SK-N-SH (cell line): ENCODE results near the gene HACE1. TPM values are rescaled to one million over a fixed set of nuclear protein-coding genes. Genes with fewer than 3 reads are reported as not detected.

Experiments
- CTCF ChIA-PET: fragments of 300-600, 350-600 bp; formaldehyde crosslinking; extraction: SDS; loops from one replicate; lab custom pipeline; 2021; lab: Yijun Ruan, JAX
- POLR2A ChIA-PET: fragments of 350-600 bp; sonication (Branson Sonifier 250); formaldehyde crosslinking; extraction: SDS; loops from one replicate; lab custom pipeline; 2020; ENCODE audit warnings: antibody characterized with exemption, inconsistent platforms; lab: Yijun Ruan, JAX
- DNase-seq: peaks from one replicate; pipeline ENCODE4 v3.0.0; 2012
- H2AFZ ChIP-seq: fragments of 200-600 bp; sonication (generic); 2 replicates; pipeline ENCODE4 v1.8.1; 2016; ENCODE audit warnings: antibody characterized with exemption, mild to moderate bottlenecking, low read depth
- H3F3A ChIP-seq: fragments of 200-600 bp; sonication (generic); replicated peaks from 2 replicates; pipeline ENCODE3; 2016; ENCODE audit warnings: antibody characterized with exemption, mild to moderate bottlenecking; ENCODE audit not compliant: insufficient read depth
- H3K27ac ChIP-seq, 2 experiments: fragments of 200-500 bp in 1 of 2; fragments of 200-600 bp in 1 of 2; sonication (Bioruptor generic) in 1 of 2; sonication (generic), shearing (Covaris generic) in 1 of 2; 2 replicates each; pipeline versions ENCODE4 v1.5.1 to v1.6.1; 2014 to 2016; ENCODE audit warnings: low read depth in 2 of 2, inconsistent platforms in 1 of 2, low read length in 1 of 2, mild to moderate bottlenecking in 1 of 2, mixed read lengths in 1 of 2
- H3K27me3 ChIP-seq: fragments of 200-600 bp; sonication (generic), shearing (Covaris generic); 2 replicates; pipeline ENCODE4 v1.6.1; 2016; ENCODE audit warnings: mixed run types; ENCODE audit not compliant: insufficient read depth
- H3K36me3 ChIP-seq, 2 experiments: fragments of 200-500 bp in 1 of 2; fragments of 200-600 bp in 1 of 2; sonication (Bioruptor generic) in 1 of 2; sonication (generic) in 1 of 2; replicated peaks in 1 of 2; 2 replicates each; pipeline versions ENCODE3 to v1.5.1; 2014 to 2016; ENCODE audit warnings: low read length in 1 of 2, mild to moderate bottlenecking in 1 of 2; ENCODE audit not compliant: insufficient read depth in 2 of 2, control insufficient read depth in 1 of 2
- H3K4me1 ChIP-seq, 2 experiments: fragments of 200-500 bp in 1 of 2; fragments of 200-600 bp in 1 of 2; sonication (Bioruptor generic) in 1 of 2; sonication (generic), shearing (Covaris generic) in 1 of 2; 2 replicates each; pipeline versions ENCODE4 v1.5.1 to v1.6.1; 2014 to 2016; ENCODE audit warnings: low read depth in 1 of 2, low read length in 1 of 2, mixed run types in 1 of 2; ENCODE audit not compliant: insufficient read depth in 2 of 2, control insufficient read depth in 1 of 2
- H3K4me2 ChIP-seq: fragments of 200-600 bp; sonication (generic), shearing (Covaris generic); 2 replicates; pipeline ENCODE4 v1.6.1; 2017; ENCODE audit warnings: mixed run types
- H3K4me3 ChIP-seq, 2 experiments: fragments of 200-500 bp in 1 of 2; fragments of 200-600 bp in 1 of 2; sonication (Bioruptor generic) in 1 of 2; sonication (generic), shearing (Covaris generic) in 1 of 2; 2 replicates each; pipeline versions ENCODE4 v1.5.1 to v1.8.1; 2014 to 2016; ENCODE audit warnings: low read depth in 2 of 2, inconsistent platforms in 1 of 2, low read length in 1 of 2, mild to moderate bottlenecking in 1 of 2, mixed read lengths in 1 of 2, moderate library complexity in 1 of 2
- H3K79me2 ChIP-seq: fragments of 200-600 bp; sonication (generic); 2 replicates; pipeline ENCODE4 v1.8.1; 2017; ENCODE audit warnings: mild to moderate bottlenecking; ENCODE audit not compliant: insufficient read depth
- H3K9ac ChIP-seq: fragments of 200-600 bp; sonication (generic); 2 replicates; pipeline ENCODE4 v1.6.1; 2017; ENCODE audit warnings: mixed run types
- H3K9me2 ChIP-seq: fragments of 200-600 bp; sonication (generic); 2 replicates; pipeline ENCODE4 v1.6.1; 2017; ENCODE audit warnings: mixed run types
- H3K9me3 ChIP-seq: fragments of 200-600 bp; sonication (generic); 2 replicates; pipeline ENCODE4 v1.6.1; 2017; ENCODE audit warnings: mixed run types, mild to moderate bottlenecking, moderate library complexity
- H4K20me1 ChIP-seq: fragments of 200-600 bp; sonication (generic); 2 replicates; pipeline ENCODE4 v1.6.1; 2017; ENCODE audit warnings: mild to moderate bottlenecking, mixed run types; ENCODE audit not compliant: insufficient read depth
- CTCF ChIP-seq: fragments of 200-600 bp; sonication (generic); IDR thresholded peaks from 2 replicates; pipeline ENCODE4 v1.6.1; 2017; ENCODE audit warnings: antibody characterized with exemption, mild to moderate bottlenecking, moderate library complexity
- EZH2phosphoT487 ChIP-seq: fragments of 200-600 bp; sonication (generic); IDR thresholded peaks from 2 replicates; pipeline ENCODE4 v1.6.1; 2017; ENCODE audit warnings: low read depth, mixed run types, mild to moderate bottlenecking, antibody characterized with exemption, moderate library complexity, borderline replicate concordance
- IRF3 ChIP-seq: fragments of 150-350 bp; IDR thresholded peaks from 2 replicates; pipeline ENCODE4 v1.6.1; 2016; ENCODE audit warnings: mild to moderate bottlenecking, low read depth, low read length
- NFIC ChIP-seq: IDR thresholded peaks from 2 replicates; pipeline ENCODE4 v1.4.0; 2012; ENCODE audit warnings: borderline replicate concordance
- RXRA ChIP-seq: IDR thresholded peaks from 2 replicates; pipeline ENCODE4 v1.4.0; 2012; ENCODE audit warnings: low read depth, mild to moderate bottlenecking, borderline replicate concordance
- SIN3A ChIP-seq: IDR thresholded peaks from 2 replicates; pipeline ENCODE4 v1.6.1; 2012; ENCODE audit warnings: low read depth, mild to moderate bottlenecking, low read length, moderate library complexity, borderline replicate concordance
- SMC3 ChIP-seq: IDR thresholded peaks from 2 replicates; pipeline ENCODE4 v1.6.1; 2012; ENCODE audit warnings: low read depth, low read length, improper control_type of control experiment
- TAF1 ChIP-seq: IDR thresholded peaks from 2 replicates; pipeline ENCODE4 v1.6.1; 2012; ENCODE audit warnings: low read depth, mild to moderate bottlenecking, low read length, moderate library complexity, borderline replicate concordance
- TCF12 ChIP-seq: IDR thresholded peaks from 2 replicates; pipeline ENCODE4 v1.4.0; 2012
- USF1 ChIP-seq: IDR thresholded peaks from 2 replicates; pipeline ENCODE4 v1.4.0; 2012; ENCODE audit warnings: low read depth, borderline replicate concordance
- USF2 ChIP-seq: fragments of 150-350 bp; IDR thresholded peaks from 2 replicates; pipeline ENCODE4 v1.6.1; 2017; ENCODE audit warnings: antibody characterized with exemption, low read length, low read depth, borderline replicate concordance
- WGBS: methylation state at CpG from one replicate; pipeline ENCODE4 v1.1.6; 2017; ENCODE audit warnings: low lambda C conversion rate; 5-methylcytosine and 5-hydroxymethylcytosine counted together
- polyA plus RNA-seq, 3 experiments: library from polyadenylated mRNA; depleted of rRNA; stranded (reverse); fragments of >200 nt; gene quantifications; 2 replicates each; pipeline ENCODE4 v1.2.3, GENCODE V29; 2012

Gene HACE1
- polyA plus RNA-seq, 1 of the 3 experiments (the other 2 are of a cell fraction) = 6.2 TPM

GRCh38 chr6:104799134-104799657, 60.5 kb downstream of the HACE1 start:
- DNase-seq = no peak
- CTCF ChIA-PET = interaction anchor here (0.6 to 1.4 kb wide), 2 partner anchors 9 to 106 kb away, joined by 3 to 4 read pairs; no protein-coding TSS in a partner anchor
- Histone ChIP-seq H3F3A (no peaks in the 10 kb centered on the region), H3K79me2 (no peaks in the 10 kb centered on the region), H3K9me3 (no peaks in the 10 kb centered on the region), H4K20me1 (no peaks in the 10 kb centered on the region), H3K4me1 (no peaks in the 10 kb centered on the region; a peak in 1 of 4 replicates), H3K36me3 (peaks cover 0 to 3% of the 10 kb centered on the region in 2 experiments), H2AFZ (no peak overlapping the region), H3K27me3 (no peaks in the 10 kb centered on the region), H3K4me3 (no peak overlapping the region), H3K9ac (no peak overlapping the region), H3K27ac (no peak overlapping the region), H3K4me2 (no peak overlapping the region), H3K9me2 (no peaks in the 10 kb centered on the region)
- WGBS = 93% methylated on average over 3 of the region's 3 CpGs
- TF ChIP-seq USF2 = no peak
- TF ChIP-seq TCF12 = no peak
- no peak for TF ChIP-seq CTCF
- no peak for TF ChIP-seq NFIC
- no peak for TF ChIP-seq EZH2phosphoT487
- no peak for TF ChIP-seq SMC3
- no peak for TF ChIP-seq RXRA
- no peak for TF ChIP-seq USF1
- no peak for TF ChIP-seq IRF3
- no peak for TF ChIP-seq TAF1
- TF ChIP-seq SIN3A = no peak
- POLR2A ChIA-PET = no interaction called here
